Measurements from ENCODE around the gene GPR135. TPM values are rescaled to one million over a fixed set of nuclear protein-coding genes. Genes with fewer than 3 reads are reported as not detected.
A peak's percentile ranks its signal among the peaks of the same experiment; 100 is the strongest.

GPR135 gene
- total and polyA plus RNA-seq, 5 donors, result 1.5 to 5.1 (median 4.8) TPM

DNA sequence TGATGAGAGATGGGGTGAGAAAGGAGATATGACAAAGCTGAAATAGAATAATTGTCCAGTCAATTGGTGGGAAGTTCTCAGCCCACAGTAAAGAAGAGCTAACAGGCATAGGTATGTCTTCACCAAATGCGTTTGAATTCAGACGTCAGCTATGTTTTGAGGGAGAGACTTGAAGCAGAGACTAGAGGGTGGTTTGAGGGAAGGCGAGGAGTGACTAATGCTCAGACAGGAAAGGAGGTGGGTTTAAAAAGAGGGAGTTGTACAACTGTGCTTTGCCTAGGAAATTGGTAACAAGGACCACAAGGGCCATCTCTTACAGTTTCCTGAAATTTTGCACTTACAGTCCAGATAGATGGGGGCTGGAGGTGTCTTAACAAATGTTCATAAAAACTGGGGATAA is 25.6 kb upstream of the GPR135 start:
- Histone ChIP-seq H3K9me3 (ENCODE audit: control insufficient read depth, low read length) (no peaks in the 10 kb centered on the region), H3K4me3 (ENCODE audit: low read length) (no peak overlapping the region), H3K27me3 (ENCODE audit: control insufficient read depth, insufficient read depth) (no peaks in the 10 kb centered on the region), H3K27ac (ENCODE audit: low read length) (no peak overlapping the region), H3K4me1 (ENCODE audit: control insufficient read depth, insufficient read depth, low read length) (peaks cover 4% of the 10 kb centered on the region)
- ATAC-seq (no peak), DNase-seq (no peak)
- 83% methylated on average over 3 of the region's 3 CpGs for WGBS
- intact Hi-C loops (cut with DNase I), result no loop called here

- H3K4me3 ChIP-seq (ENCODE audit: low read length), result peak overlapping the region; percentile 70
- DNase-seq, result no peak
- intact Hi-C loops (cut with DNase I), result no loop called here
- peaks cover 8% of the 10 kb centered on the region for H3K4me1 ChIP-seq (ENCODE audit: control insufficient read depth, insufficient read depth, low read length)
- no peaks in the 10 kb centered on the region for H3K9me3 ChIP-seq (ENCODE audit: control insufficient read depth, low read length)
- H3K27me3 ChIP-seq (ENCODE audit: control insufficient read depth, insufficient read depth), result no peaks in the 10 kb centered on the region
- H3K27ac ChIP-seq (ENCODE audit: low read length), result peak overlapping the region; percentile 86
- under 1% methylated on average over 32 of the region's 32 CpGs for WGBS
- ATAC-seq, result peak; percentile 75 to 76
Observed at GRCh38 chr14:59484639-59485175, 19.5 kb upstream of the GPR135 start.

DNA sequence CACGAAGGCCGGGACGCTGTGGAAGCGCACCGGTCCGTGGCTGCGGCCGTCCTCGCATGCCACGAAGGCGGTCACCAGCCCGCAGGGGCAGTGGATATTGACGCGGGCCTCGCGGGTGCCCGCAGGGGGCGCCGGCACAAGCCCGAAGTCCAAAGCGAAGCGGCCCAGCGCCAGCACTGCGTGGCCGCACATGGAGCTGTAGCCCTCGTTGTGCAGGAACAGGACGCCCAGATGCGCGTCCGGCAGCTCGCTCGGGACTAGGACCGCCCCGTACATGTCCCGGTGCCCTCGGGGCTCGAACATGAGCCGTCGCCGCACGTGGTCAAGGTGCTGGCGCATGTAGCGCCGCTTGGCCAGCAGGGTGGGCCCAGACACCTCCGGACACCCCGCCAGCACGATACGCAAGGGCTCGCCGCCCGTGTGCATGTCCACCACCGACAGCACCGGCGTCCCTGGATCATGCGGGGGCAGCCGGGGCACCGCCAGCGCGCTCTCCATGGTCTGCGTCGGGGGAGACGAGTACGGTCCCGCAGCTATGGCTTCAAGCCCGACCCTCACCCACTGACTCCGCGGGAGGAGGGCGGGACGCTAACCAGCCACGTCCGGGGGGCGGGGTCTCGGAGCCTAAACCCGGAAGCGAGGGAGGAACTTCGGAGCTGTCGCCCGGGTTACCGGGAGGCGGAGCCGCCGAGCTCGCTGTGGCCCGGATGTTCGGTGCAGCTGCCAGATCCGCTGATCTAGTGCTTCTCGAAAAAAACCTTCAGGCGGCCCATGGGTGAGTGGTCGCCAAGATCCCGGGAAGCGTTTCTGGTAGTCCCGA is 18.8 kb upstream of the GPR135 start, which contains the start of the genes JKAMP and L3HYPDH:
Gene JKAMP (plus strand): TSS at position 699 of the 820 bp plus-strand sequence. CDS start 73 bp downstream, at position 772.
Gene L3HYPDH (minus strand): TSS at position 590 of the 820 bp plus-strand sequence. CDS start 92 bp downstream, at position 498.
- no peaks in the 10 kb centered on the region for H3K27me3 ChIP-seq (ENCODE audit: control insufficient read depth, insufficient read depth)
- WGBS, result under 1% methylated on average over 92 of the region's 92 CpGs
- peak within 1 kb of the TSS; percentile 86 for H3K27ac ChIP-seq (ENCODE audit: low read length)
- intact Hi-C loops (cut with DNase I), result no loop called here
- ATAC-seq (peak; percentile 97 to 98), DNase-seq (peak; percentile 98 to 100 (median 99))
- peak within 1 kb of the TSS; percentile 70 for H3K4me3 ChIP-seq (ENCODE audit: low read length)
- H3K4me1 ChIP-seq (ENCODE audit: control insufficient read depth, insufficient read depth, low read length), result peaks cover 8% of the 10 kb centered on the region
- no peaks in the 10 kb centered on the region for H3K9me3 ChIP-seq (ENCODE audit: control insufficient read depth, low read length)

DNA sequence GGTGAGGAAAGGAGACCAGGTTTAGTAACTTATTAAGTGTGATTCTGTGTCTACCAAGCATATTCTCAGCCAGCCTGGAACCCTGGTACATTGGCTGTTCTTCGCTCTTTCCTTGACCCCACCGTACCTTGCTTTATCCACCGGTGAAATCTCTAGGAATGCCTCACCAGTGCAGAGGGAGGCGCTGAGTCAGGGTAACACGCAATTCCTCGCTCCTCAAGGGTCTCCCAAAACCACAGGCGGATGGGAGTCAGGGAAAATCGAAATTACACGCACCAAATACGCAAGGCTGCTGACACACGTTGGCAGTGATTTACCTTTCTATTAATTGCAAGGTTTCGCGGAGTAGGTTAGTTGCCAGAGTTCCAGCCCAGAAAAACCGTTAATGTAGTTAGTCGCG is 18.2 kb upstream of the GPR135 start:
- Histone ChIP-seq H3K27me3 (ENCODE audit: control insufficient read depth, insufficient read depth) (no peaks in the 10 kb centered on the region), H3K27ac (ENCODE audit: low read length) (peak overlapping the region; percentile 82), H3K9me3 (ENCODE audit: control insufficient read depth, low read length) (no peaks in the 10 kb centered on the region), H3K4me1 (ENCODE audit: control insufficient read depth, insufficient read depth, low read length) (peaks cover 8% of the 10 kb centered on the region), H3K4me3 (ENCODE audit: low read length) (peak overlapping the region; percentile 70)
- WGBS, result 3% methylated on average over 16 of the region's 16 CpGs
- peak; percentile 3 to 6 for ATAC-seq
- intact Hi-C loops (cut with DNase I), result no loop called here
- DNase-seq, result peak in 1 of 3 donors; percentile 33

- DNase-seq, result peak in 2 of 3 donors; percentile 28 to 32
- intact Hi-C loops (cut with DNase I), result no loop called here
- peak in 1 of 2 donors; percentile 6 for ATAC-seq
- Histone ChIP-seq H3K4me3 (ENCODE audit: low read length) (peak overlapping the region; percentile 70), H3K27me3 (ENCODE audit: control insufficient read depth, insufficient read depth) (no peaks in the 10 kb centered on the region), H3K27ac (ENCODE audit: low read length) (peak overlapping the region; percentile 71), H3K4me1 (ENCODE audit: control insufficient read depth, insufficient read depth, low read length) (peaks cover 8% of the 10 kb centered on the region), H3K9me3 (ENCODE audit: control insufficient read depth, low read length) (no peaks in the 10 kb centered on the region)
- WGBS, result 35% methylated on average over 6 of the region's 6 CpGs
Observed at GRCh38 chr14:59482541-59483331, 17.6 kb upstream of the GPR135 start.

DNA sequence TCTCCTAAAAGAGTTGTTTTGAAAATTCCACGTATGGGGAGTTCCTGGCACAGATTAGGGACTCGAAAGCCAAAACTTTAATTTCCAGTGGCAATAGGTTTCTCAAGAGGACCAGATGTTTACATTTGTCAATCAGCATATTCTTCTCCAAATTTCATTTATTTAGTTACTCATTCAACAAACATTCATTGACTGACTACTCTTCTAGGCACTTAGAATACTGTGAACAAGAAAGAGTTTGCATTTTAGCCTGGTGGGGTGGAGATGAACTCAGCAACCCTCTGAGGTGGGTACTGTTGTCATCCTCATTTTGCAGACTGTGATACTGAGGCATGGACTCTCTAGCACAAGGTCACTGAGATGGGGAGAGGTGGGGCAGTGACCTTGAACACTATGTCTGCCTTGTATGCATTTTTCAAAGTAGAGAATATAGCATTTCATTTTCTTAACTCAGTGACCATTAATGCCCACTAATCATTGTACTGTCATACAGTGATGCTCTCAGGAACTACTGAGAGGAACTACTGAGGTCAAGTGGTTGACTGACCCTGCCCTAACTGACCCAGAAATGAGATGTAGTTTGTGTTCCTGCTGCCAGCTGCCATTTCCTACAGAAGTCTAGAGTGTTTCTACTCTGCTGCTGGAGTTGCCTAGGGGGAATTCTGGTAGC is 16.8 kb upstream of the GPR135 start:
- peak overlapping the region; percentile 71 for H3K27ac ChIP-seq (ENCODE audit: low read length)
- H3K9me3 ChIP-seq (ENCODE audit: control insufficient read depth, low read length), result no peaks in the 10 kb centered on the region
- no peak for ATAC-seq
- 57% methylated on average over 2 of the region's 2 CpGs for WGBS
- intact Hi-C loops (cut with DNase I), result no loop called here
- H3K4me3 ChIP-seq (ENCODE audit: low read length), result peak overlapping the region; percentile 70
- H3K27me3 ChIP-seq (ENCODE audit: control insufficient read depth, insufficient read depth), result no peaks in the 10 kb centered on the region
- peaks cover 8% of the 10 kb centered on the region for H3K4me1 ChIP-seq (ENCODE audit: control insufficient read depth, insufficient read depth, low read length)
- DNase-seq, result peak in 1 of 3 donors; percentile 20

GRCh38 chr14:59481407-59481806 is 16.2 kb upstream of the GPR135 start:
- WGBS, result 99% methylated on average over 2 of the region's 2 CpGs
- Histone ChIP-seq H3K4me1 (ENCODE audit: control insufficient read depth, insufficient read depth, low read length) (peaks cover 8% of the 10 kb centered on the region), H3K27ac (ENCODE audit: low read length) (no peak overlapping the region), H3K9me3 (ENCODE audit: control insufficient read depth, low read length) (no peaks in the 10 kb centered on the region), H3K4me3 (ENCODE audit: low read length) (no peak overlapping the region), H3K27me3 (ENCODE audit: control insufficient read depth, insufficient read depth) (no peaks in the 10 kb centered on the region)
- ATAC-seq (no peak), DNase-seq (no peak)
- intact Hi-C loops (cut with DNase I), result no loop called here

DNA sequence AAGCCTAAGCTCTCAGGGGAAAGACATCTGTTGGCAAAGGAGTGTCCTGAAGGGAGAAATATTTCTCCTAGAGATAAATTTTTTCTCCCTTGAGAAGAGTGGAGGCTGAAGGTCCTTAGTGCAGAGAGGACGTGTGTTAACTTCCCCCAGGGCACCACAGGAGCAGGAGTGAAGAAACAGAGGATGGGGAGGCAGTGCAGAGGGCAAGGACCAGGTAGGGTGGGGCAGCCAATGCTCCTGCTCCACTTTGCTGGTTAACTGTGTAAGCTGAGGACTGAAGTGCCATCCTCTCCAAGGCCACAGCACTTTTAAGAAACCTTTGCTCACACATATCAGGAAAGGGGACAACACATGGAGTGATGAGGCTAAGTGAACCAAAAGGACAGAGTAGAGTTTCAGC is 15.0 kb upstream of the GPR135 start:
- no peak overlapping the region for H3K4me3 ChIP-seq (ENCODE audit: low read length)
- WGBS, result 18% methylated on average over 1 of the region's 1 CpG
- no peak for ATAC-seq
- H3K9me3 ChIP-seq (ENCODE audit: control insufficient read depth, low read length), result no peaks in the 10 kb centered on the region
- intact Hi-C loops (cut with DNase I), result no loop called here
- peaks cover 8% of the 10 kb centered on the region for H3K4me1 ChIP-seq (ENCODE audit: control insufficient read depth, insufficient read depth, low read length)
- peak overlapping the region; percentile 59 for H3K27ac ChIP-seq (ENCODE audit: low read length)
- DNase-seq, result no peak
- H3K27me3 ChIP-seq (ENCODE audit: control insufficient read depth, insufficient read depth), result no peaks in the 10 kb centered on the region

DNA sequence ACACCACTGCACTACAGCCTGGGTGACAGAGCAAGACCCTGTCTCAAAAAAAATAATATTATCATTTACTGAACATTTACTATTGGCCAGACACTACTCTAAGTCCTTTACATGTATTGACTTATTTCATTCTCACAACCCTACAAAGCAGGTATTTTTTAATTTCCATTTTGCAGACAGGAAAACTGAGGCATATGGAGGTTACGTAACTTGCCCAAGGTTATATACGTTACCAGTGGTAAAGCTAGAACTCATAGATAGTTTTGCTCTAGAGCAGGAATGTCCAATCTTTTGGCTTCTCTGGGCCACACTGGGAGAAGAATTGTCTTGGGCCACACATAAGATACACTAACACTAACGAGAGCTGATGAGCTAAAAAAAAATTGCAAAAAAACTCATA is 13.4 kb upstream of the GPR135 start:
- Histone ChIP-seq H3K27me3 (ENCODE audit: control insufficient read depth, insufficient read depth) (no peaks in the 10 kb centered on the region), H3K27ac (ENCODE audit: low read length) (no peak overlapping the region), H3K4me3 (ENCODE audit: low read length) (no peak overlapping the region), H3K4me1 (ENCODE audit: control insufficient read depth, insufficient read depth, low read length) (peaks cover 8% of the 10 kb centered on the region), H3K9me3 (ENCODE audit: control insufficient read depth, low read length) (no peaks in the 10 kb centered on the region)
- DNase-seq (no peak), ATAC-seq (no peak)
- intact Hi-C loops (cut with DNase I), result no loop called here
- WGBS, result 88% methylated on average over 3 of the region's 3 CpGs

GRCh38 chr14:59475709-59476108 is 10.5 kb upstream of the GPR135 start:
- Histone ChIP-seq H3K27ac (ENCODE audit: low read length) (no peak overlapping the region), H3K4me3 (ENCODE audit: low read length) (no peak overlapping the region), H3K4me1 (ENCODE audit: control insufficient read depth, insufficient read depth, low read length) (peaks cover 2% of the 10 kb centered on the region), H3K27me3 (ENCODE audit: control insufficient read depth, insufficient read depth) (no peaks in the 10 kb centered on the region), H3K9me3 (ENCODE audit: control insufficient read depth, low read length) (no peaks in the 10 kb centered on the region)
- intact Hi-C loops (cut with DNase I), result no loop called here
- DNase-seq, result no peak
- 62% methylated on average over 1 of the region's 1 CpG for WGBS
- ATAC-seq, result peak; percentile 69 to 81
